ENCODE data around the gene PCNX1.
"Not testable (repeated sequence)": the region's sequence is repeated elsewhere in the genome, so short reads cannot be mapped to it uniquely, and the experiment has no call there.

The PCNX1 gene

DNA sequence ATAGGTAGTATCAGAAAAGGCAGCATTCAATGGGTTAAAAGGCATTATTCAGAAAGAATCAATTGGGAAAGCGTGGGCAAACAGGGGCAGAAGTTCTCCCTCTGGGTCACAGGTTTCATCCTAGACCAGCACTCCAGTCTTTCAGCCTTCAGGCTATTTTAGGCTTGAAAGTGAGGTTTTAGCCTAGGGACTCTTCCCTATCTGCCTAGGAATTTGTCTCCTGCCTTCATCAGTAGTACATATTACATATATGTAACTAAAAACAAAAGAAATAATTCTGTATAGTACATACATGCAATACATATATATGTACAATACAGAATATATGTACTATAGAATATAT is 34.6 kb upstream of the PCNX1 start:
- TF ChIP-seq POLR2A (IDR thresholded peaks at IDR 0.05; ENCODE audit: extremely low read depth, insufficient read length) = no peak
- TF ChIP-seq MAX (IDR thresholded peaks at IDR 0.05; ENCODE audit: low read depth, low read length) = no peak
- no peak for TF ChIP-seq MYC (IDR thresholded peaks at IDR 0.05; ENCODE audit: low read depth, low read length)
- TF ChIP-seq, protein P1, sequence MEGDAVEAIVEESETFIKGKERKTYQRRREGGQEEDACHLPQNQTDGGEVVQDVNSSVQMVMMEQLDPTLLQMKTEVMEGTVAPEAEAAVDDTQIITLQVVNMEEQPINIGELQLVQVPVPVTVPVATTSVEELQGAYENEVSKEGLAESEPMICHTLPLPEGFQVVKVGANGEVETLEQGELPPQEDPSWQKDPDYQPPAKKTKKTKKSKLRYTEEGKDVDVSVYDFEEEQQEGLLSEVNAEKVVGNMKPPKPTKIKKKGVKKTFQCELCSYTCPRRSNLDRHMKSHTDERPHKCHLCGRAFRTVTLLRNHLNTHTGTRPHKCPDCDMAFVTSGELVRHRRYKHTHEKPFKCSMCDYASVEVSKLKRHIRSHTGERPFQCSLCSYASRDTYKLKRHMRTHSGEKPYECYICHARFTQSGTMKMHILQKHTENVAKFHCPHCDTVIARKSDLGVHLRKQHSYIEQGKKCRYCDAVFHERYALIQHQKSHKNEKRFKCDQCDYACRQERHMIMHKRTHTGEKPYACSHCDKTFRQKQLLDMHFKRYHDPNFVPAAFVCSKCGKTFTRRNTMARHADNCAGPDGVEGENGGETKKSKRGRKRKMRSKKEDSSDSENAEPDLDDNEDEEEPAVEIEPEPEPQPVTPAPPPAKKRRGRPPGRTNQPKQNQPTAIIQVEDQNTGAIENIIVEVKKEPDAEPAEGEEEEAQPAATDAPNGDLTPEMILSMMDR (IDR thresholded peaks at IDR 0.05; ENCODE audit: low read depth, low read length) = no peak
- DNase-seq (ENCODE audit: low read depth) = no peak

GRCh38 chr14:70873627-70874026 is 33.6 kb upstream of the PCNX1 start:
- peak; percentile 48 for DNase-seq (ENCODE audit: low read depth)
- TF ChIP-seq POLR2A (IDR thresholded peaks at IDR 0.05; ENCODE audit: extremely low read depth, insufficient read length) = no peak
- TF ChIP-seq, protein P1 (IDR thresholded peaks at IDR 0.05; ENCODE audit: low read depth, low read length) = no peak
- TF ChIP-seq MAX (IDR thresholded peaks at IDR 0.05; ENCODE audit: low read depth, low read length) = no peak
- no peak for TF ChIP-seq MYC (IDR thresholded peaks at IDR 0.05; ENCODE audit: low read depth, low read length)
- no peak overlapping the region for H3K4me3 ChIP-seq (ENCODE audit: low read depth, low read length)

More for the DNA sequence above, 34.6 kb upstream of the PCNX1 start:
- H3K4me3 ChIP-seq (ENCODE audit: low read depth, low read length) = no peak overlapping the region

- H3K4me3 ChIP-seq (ENCODE audit: low read depth, low read length); DNase-seq (ENCODE audit: low read depth): not testable (repeated sequence)
Observed at GRCh38 chr14:70875811-70876460, 31.3 kb upstream of the PCNX1 start.

GRCh38 chr14:70879448-70879847 is 27.8 kb upstream of the PCNX1 start:
- H3K4me3 ChIP-seq (ENCODE audit: low read depth, low read length) = no peak overlapping the region
- TF ChIP-seq, protein P1 (IDR thresholded peaks at IDR 0.05; ENCODE audit: low read depth, low read length) = no peak
- no peak for TF ChIP-seq MAX (IDR thresholded peaks at IDR 0.05; ENCODE audit: low read depth, low read length)
- TF ChIP-seq POLR2A (IDR thresholded peaks at IDR 0.05; ENCODE audit: extremely low read depth, insufficient read length) = no peak
- TF ChIP-seq MYC (IDR thresholded peaks at IDR 0.05; ENCODE audit: low read depth, low read length) = no peak; the same call in 1 of the 2 replicates
- peak; percentile 88 for DNase-seq (ENCODE audit: low read depth)

- H3K4me3 ChIP-seq (ENCODE audit: low read depth, low read length); DNase-seq (ENCODE audit: low read depth): not testable (repeated sequence)
Observed at GRCh38 chr14:70880888-70881287, 26.4 kb upstream of the PCNX1 start.

DNA sequence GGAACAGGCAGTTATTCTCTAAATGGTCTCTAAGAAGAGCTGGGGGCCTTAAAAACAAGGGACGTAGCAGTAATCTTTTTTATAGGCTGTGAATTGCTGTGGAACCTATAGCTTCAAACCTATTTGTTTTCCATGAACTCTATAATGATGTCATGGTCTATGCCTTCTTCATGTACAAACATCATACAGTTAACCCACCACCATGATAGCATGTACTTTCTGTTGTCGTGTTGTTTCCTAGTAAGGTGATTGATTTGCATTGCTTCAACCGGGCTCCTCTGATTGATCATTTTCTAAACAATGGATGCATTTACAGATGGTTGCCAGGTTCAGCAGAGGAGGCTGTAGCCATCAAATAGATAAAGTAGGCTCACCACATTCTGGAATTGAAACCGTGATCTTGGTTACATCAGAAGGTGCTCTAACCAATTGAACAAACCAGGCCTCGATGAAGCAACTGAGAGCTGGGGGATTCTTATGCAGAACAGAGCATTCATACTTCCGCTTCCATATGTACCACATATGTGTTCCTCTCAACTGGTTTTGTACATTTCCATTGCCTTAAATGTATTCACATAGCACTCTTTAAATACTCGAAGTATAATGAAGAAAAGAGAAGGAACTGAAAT is 25.6 kb upstream of the PCNX1 start:
- peak overlapping the region; percentile 45 for H3K4me3 ChIP-seq (ENCODE audit: low read depth, low read length)
- TF ChIP-seq POLR2A (IDR thresholded peaks at IDR 0.05; ENCODE audit: extremely low read depth, insufficient read length) (peak; percentile 32), MAX (IDR thresholded peaks at IDR 0.05; ENCODE audit: low read depth, low read length) (no peak)
- TF ChIP-seq, protein P1 (IDR thresholded peaks at IDR 0.05; ENCODE audit: low read depth, low read length) = no peak
- peak; percentile 95 for DNase-seq (ENCODE audit: low read depth)
